ENCODE measurements around the gene CLEC9A.

CLEC9A gene

DNA sequence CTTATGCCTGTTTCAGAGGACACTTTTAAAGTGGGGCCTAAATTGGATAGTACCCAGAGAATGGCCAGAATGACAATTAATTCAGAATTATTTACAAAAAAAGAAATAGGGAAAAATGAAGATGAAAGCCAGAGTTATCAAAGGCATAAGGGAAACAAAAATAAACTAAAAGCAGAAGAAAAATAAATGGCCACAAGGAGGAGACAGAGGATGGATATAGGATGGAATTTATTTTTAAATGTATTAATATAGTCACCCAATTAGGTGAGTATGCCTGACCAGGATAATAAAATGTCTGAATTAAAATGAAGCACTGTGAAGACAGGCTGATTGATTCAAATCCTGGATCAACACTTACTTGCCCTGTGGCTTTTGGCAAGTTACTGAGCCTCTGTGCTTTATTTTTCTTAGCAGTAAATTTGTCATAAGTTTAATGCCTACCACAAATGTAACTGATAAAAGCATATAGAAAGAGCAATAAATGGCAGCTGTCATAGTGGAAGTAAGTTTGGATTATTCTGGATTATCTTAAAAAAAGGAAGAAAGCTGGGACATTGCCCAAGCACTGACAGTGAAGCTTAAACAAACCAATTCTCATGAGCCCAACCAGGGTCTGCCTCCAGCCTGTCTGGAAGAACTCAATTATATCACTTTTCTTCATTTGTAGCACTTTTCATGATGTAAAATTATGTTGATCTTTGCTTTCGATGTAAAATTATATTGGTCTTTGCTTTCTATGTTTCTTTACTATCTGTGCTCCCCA, 3.5 kb downstream of the CLEC9A start:
- Histone ChIP-seq H2BK120ac (ENCODE audit: insufficient read depth, low read length, poor library complexity) (no peak overlapping the region), H3K36me3 (ENCODE audit: control insufficient read depth in 1 of 2, insufficient read depth in 2 of 2, low read length in 2 of 2) (peaks cover 0 to 2% of the 10 kb centered on the region in 2 experiments), H3K23ac (ENCODE audit: low read length) (no peak overlapping the region), H3K4me1 (ENCODE audit: control insufficient read depth in 1 of 2, insufficient read depth in 2 of 2, low read length in 2 of 2) (no peaks in the 10 kb centered on the region), H4K91ac (ENCODE audit: low read depth, low read length) (no peak overlapping the region), H3K4me2 (ENCODE audit: low read length) (no peak overlapping the region), H3K27ac (ENCODE audit: low read depth, low read length) (no peak overlapping the region), H3K4me3 (ENCODE audit: low read depth, low read length) (no peak overlapping the region), H3K14ac (ENCODE audit: low read length) (no peak overlapping the region), H3K27me3 (ENCODE audit: insufficient read depth, low read length) (no peaks in the 10 kb centered on the region), H3K18ac (ENCODE audit: low read length) (no peak overlapping the region), H3K4ac (ENCODE audit: low read depth, low read length) (no peak overlapping the region), H2AK5ac (ENCODE audit: low read length) (no peak overlapping the region), H3K79me1 (ENCODE audit: low read length) (no peaks in the 10 kb centered on the region), H3K9me3 (ENCODE audit: insufficient read depth, low read depth, low read length) (no peaks in the 10 kb centered on the region), H2AFZ (ENCODE audit: insufficient read depth, low read length, poor library complexity) (no peak overlapping the region), H2BK12ac (ENCODE audit: low read length) (no peak overlapping the region), H4K12ac (ENCODE audit: low read depth, low read length) (no peak overlapping the region), H2BK5ac (ENCODE audit: low read depth, low read length, poor library complexity) (no peak overlapping the region), H3K79me2 (ENCODE audit: control insufficient read depth, insufficient read depth, low read length, poor library complexity) (no peaks in the 10 kb centered on the region), H4K8ac (ENCODE audit: low read depth, low read length) (no peak overlapping the region), H3K9ac (ENCODE audit: low read length) (no peak overlapping the region)
- DNase-seq: peak in 1 of 2 donors; percentile 67
- no CpG with 5 or more reads among the region's 1 CpG for WGBS (ENCODE audit: extremely low coverage, insufficient coverage, insufficient read length)

GRCh38 chr12:10042167-10042566, 11.7 kb downstream of the CLEC9A start:
- no peaks in the 10 kb centered on the region for H3K9me3 ChIP-seq (ENCODE audit: insufficient read depth, low read depth, low read length)
- H3K9ac ChIP-seq (ENCODE audit: low read length): no peak overlapping the region
- no peak overlapping the region for H3K4me3 ChIP-seq (ENCODE audit: low read depth, low read length)
- H4K12ac ChIP-seq (ENCODE audit: low read depth, low read length): no peak overlapping the region
- no peak overlapping the region for H4K91ac ChIP-seq (ENCODE audit: low read depth, low read length)
- no peak overlapping the region for H3K23ac ChIP-seq (ENCODE audit: low read length)
- H3K36me3 ChIP-seq (ENCODE audit: control insufficient read depth in 1 of 2, insufficient read depth in 2 of 2, low read length in 2 of 2): no peaks in the 10 kb centered on the region
- H2AK5ac ChIP-seq (ENCODE audit: low read length): no peak overlapping the region
- H4K8ac ChIP-seq (ENCODE audit: low read depth, low read length): no peak overlapping the region
- H2BK12ac ChIP-seq (ENCODE audit: low read length): no peak overlapping the region
- H3K79me1 ChIP-seq (ENCODE audit: low read length): no peaks in the 10 kb centered on the region
- H3K27me3 ChIP-seq (ENCODE audit: insufficient read depth, low read length): no peaks in the 10 kb centered on the region
- no peaks in the 10 kb centered on the region for H3K4me1 ChIP-seq (ENCODE audit: control insufficient read depth in 1 of 2, insufficient read depth in 2 of 2, low read length in 2 of 2)
- no peak overlapping the region for H3K14ac ChIP-seq (ENCODE audit: low read length)
- H2BK5ac ChIP-seq (ENCODE audit: low read depth, low read length, poor library complexity): no peak overlapping the region
- no peaks in the 10 kb centered on the region for H3K79me2 ChIP-seq (ENCODE audit: control insufficient read depth, insufficient read depth, low read length, poor library complexity)
- no peak overlapping the region for H2AFZ ChIP-seq (ENCODE audit: insufficient read depth, low read length, poor library complexity)
- H3K4me2 ChIP-seq (ENCODE audit: low read length): no peak overlapping the region
- H3K4ac ChIP-seq (ENCODE audit: low read depth, low read length): no peak overlapping the region
- H2BK120ac ChIP-seq (ENCODE audit: insufficient read depth, low read length, poor library complexity): no peak overlapping the region
- no peak for DNase-seq
- H3K18ac ChIP-seq (ENCODE audit: low read length): no peak overlapping the region
- no peak overlapping the region for H3K27ac ChIP-seq (ENCODE audit: low read depth, low read length)

GRCh38 chr12:10048526-10048925, 18.0 kb downstream of the CLEC9A start:
- Histone ChIP-seq H2BK12ac (ENCODE audit: low read length) (no peak overlapping the region), H3K9me3 (ENCODE audit: insufficient read depth, low read depth, low read length) (no peaks in the 10 kb centered on the region), H3K14ac (ENCODE audit: low read length) (no peak overlapping the region), H3K4me2 (ENCODE audit: low read length) (no peak overlapping the region), H3K9ac (ENCODE audit: low read length) (no peak overlapping the region), H3K79me1 (ENCODE audit: low read length) (no peaks in the 10 kb centered on the region), H3K27ac (ENCODE audit: low read depth, low read length) (no peak overlapping the region), H3K4me3 (ENCODE audit: low read depth, low read length) (no peak overlapping the region), H4K91ac (ENCODE audit: low read depth, low read length) (no peak overlapping the region), H3K4ac (ENCODE audit: low read depth, low read length) (no peak overlapping the region), H3K18ac (ENCODE audit: low read length) (no peak overlapping the region), H3K23ac (ENCODE audit: low read length) (no peak overlapping the region), H3K79me2 (ENCODE audit: control insufficient read depth, insufficient read depth, low read length, poor library complexity) (no peaks in the 10 kb centered on the region), H2BK5ac (ENCODE audit: low read depth, low read length, poor library complexity) (no peak overlapping the region), H2AK5ac (ENCODE audit: low read length) (no peak overlapping the region), H3K27me3 (ENCODE audit: insufficient read depth, low read length) (no peaks in the 10 kb centered on the region), H4K12ac (ENCODE audit: low read depth, low read length) (no peak overlapping the region), H4K8ac (ENCODE audit: low read depth, low read length) (no peak overlapping the region), H2AFZ (ENCODE audit: insufficient read depth, low read length, poor library complexity) (no peak overlapping the region), H3K36me3 (ENCODE audit: control insufficient read depth in 1 of 2, insufficient read depth in 2 of 2, low read length in 2 of 2) (no peaks in the 10 kb centered on the region), H2BK120ac (ENCODE audit: insufficient read depth, low read length, poor library complexity) (no peak overlapping the region), H3K4me1 (ENCODE audit: control insufficient read depth in 1 of 2, insufficient read depth in 2 of 2, low read length in 2 of 2) (no peaks in the 10 kb centered on the region)
- DNase-seq: no peak
- no CpG with 5 or more reads among the region's 3 CpGs for WGBS (ENCODE audit: extremely low coverage, insufficient coverage, insufficient read length)

GRCh38 chr12:10052193-10052913, 21.9 kb downstream of the CLEC9A start:
- Histone ChIP-seq H3K18ac (ENCODE audit: low read length) (no peak overlapping the region), H3K14ac (ENCODE audit: low read length) (no peak overlapping the region), H3K4ac (ENCODE audit: low read depth, low read length) (no peak overlapping the region), H3K79me1 (ENCODE audit: low read length) (no peaks in the 10 kb centered on the region), H2AFZ (ENCODE audit: insufficient read depth, low read length, poor library complexity) (no peak overlapping the region), H2BK12ac (ENCODE audit: low read length) (no peak overlapping the region), H3K4me2 (ENCODE audit: low read length) (no peak overlapping the region), H3K36me3 (ENCODE audit: control insufficient read depth in 1 of 2, insufficient read depth in 2 of 2, low read length in 2 of 2) (no peaks in the 10 kb centered on the region), H2BK120ac (ENCODE audit: insufficient read depth, low read length, poor library complexity) (no peak overlapping the region), H3K9ac (ENCODE audit: low read length) (no peak overlapping the region), H3K9me3 (ENCODE audit: insufficient read depth, low read depth, low read length) (no peaks in the 10 kb centered on the region), H3K79me2 (ENCODE audit: control insufficient read depth, insufficient read depth, low read length, poor library complexity) (no peaks in the 10 kb centered on the region), H3K4me3 (ENCODE audit: low read depth, low read length) (no peak overlapping the region), H3K4me1 (ENCODE audit: control insufficient read depth in 1 of 2, insufficient read depth in 2 of 2, low read length in 2 of 2) (no peaks in the 10 kb centered on the region), H4K8ac (ENCODE audit: low read depth, low read length) (no peak overlapping the region), H2AK5ac (ENCODE audit: low read length) (no peak overlapping the region), H4K91ac (ENCODE audit: low read depth, low read length) (no peak overlapping the region), H3K27me3 (ENCODE audit: insufficient read depth, low read length) (no peaks in the 10 kb centered on the region), H4K12ac (ENCODE audit: low read depth, low read length) (no peak overlapping the region), H2BK5ac (ENCODE audit: low read depth, low read length, poor library complexity) (no peak overlapping the region), H3K27ac (ENCODE audit: low read depth, low read length) (no peak overlapping the region), H3K23ac (ENCODE audit: low read length) (no peak overlapping the region)
- WGBS (ENCODE audit: extremely low coverage, insufficient coverage, insufficient read length): no CpG with 5 or more reads among the region's 7 CpGs
- DNase-seq: no peak

All from trophoblast cell (in vitro differentiated cells and primary cell).